ENCODE results near the gene GPC6. TPM values are rescaled to one million over a fixed set of nuclear protein-coding genes. Genes with fewer than 3 reads are reported as not detected.

The GPC6 gene
- total and polyA plus RNA-seq, 2 donors (not counting 3 experiments of a cell fraction or from before 2014, with no cell fraction given) = 0.01 TPM; not detected in 1

- Histone ChIP-seq H3K36me3 (ENCODE audit: control insufficient read depth in 2 of 2, extremely low read depth in 1 of 2, insufficient read depth in 2 of 2, low read length in 2 of 2) (no peaks in the 10 kb centered on the region), H3K9me1 (replicated peaks; ENCODE audit: control insufficient read depth, extremely low read depth, insufficient read depth, low read length) (no peaks in the 10 kb centered on the region), H3K27ac (ENCODE audit: insufficient read depth, low read depth, low read length) (no peak overlapping the region), H3K79me2 (ENCODE audit: control insufficient read depth, insufficient read depth, low read length) (no peaks in the 10 kb centered on the region), H3K4me2 (ENCODE audit: insufficient read depth, low read length) (no peak overlapping the region), H4K20me1 (replicated peaks; ENCODE audit: control insufficient read depth, extremely low read depth, insufficient read depth, low read length) (no peaks in the 10 kb centered on the region), H3K4me3 (replicated peaks in 1 of 3; ENCODE audit: insufficient read depth in 1 of 3, low read depth in 1 of 3, low read length in 3 of 3) (no peak overlapping the region), H3K9me3 (replicated peaks; ENCODE audit: control insufficient read depth, insufficient read depth, low read length) (no peaks in the 10 kb centered on the region), H3K4me1 (ENCODE audit: control insufficient read depth, extremely low read depth, insufficient read depth, low read length) (no peaks in the 10 kb centered on the region), H2AFZ (ENCODE audit: low read depth, low read length) (no peak overlapping the region), H3K27me3 (ENCODE audit: control insufficient read depth in 2 of 2, insufficient read depth in 2 of 2, low read length in 2 of 2) (no peaks in the 10 kb centered on the region), H3K9ac (replicated peaks; ENCODE audit: extremely low read depth, insufficient read depth, low read length) (no peak overlapping the region)
- POLR2A ChIA-PET = no interaction called here
- intact Hi-C loops (cut with micrococcal nuclease) (no loop called here), dilution Hi-C loops (cut with MboI; ENCODE audit: extremely low pct_ligation_motif_present, low sequenced_read_pairs) (no loop called here)
- BruUV-seq (replicated peaks) = no TSS peak
- CTCF ChIA-PET = no interaction called here
- TF ChIP-seq POLR2AphosphoS5 (IDR thresholded peaks at IDR 0.05; ENCODE audit: insufficient read depth, low read depth, low read length) (no peak), POLR2A (IDR thresholded peaks at IDR 0.05; ENCODE audit: low read depth, low read length) (no peak), GATA2 (IDR thresholded peaks at IDR 0.05; ENCODE audit: insufficient read depth, insufficient read length, low read depth, low read length) (no peak), MYC (IDR thresholded peaks at IDR 0.05; ENCODE audit: low read depth, low read length) (no peak), FOS (IDR thresholded peaks at IDR 0.05; ENCODE audit: borderline replicate concordance, insufficient read depth, low read length) (no peak), EZH2 (IDR thresholded peaks at IDR 0.05; ENCODE audit: borderline replicate concordance, low read depth, low read length, severe bottlenecking) (no peak), JUN (IDR thresholded peaks at IDR 0.05; ENCODE audit: borderline replicate concordance, insufficient read depth, insufficient read length, low read depth) (no peak)
- TF ChIP-seq, protein P1, sequence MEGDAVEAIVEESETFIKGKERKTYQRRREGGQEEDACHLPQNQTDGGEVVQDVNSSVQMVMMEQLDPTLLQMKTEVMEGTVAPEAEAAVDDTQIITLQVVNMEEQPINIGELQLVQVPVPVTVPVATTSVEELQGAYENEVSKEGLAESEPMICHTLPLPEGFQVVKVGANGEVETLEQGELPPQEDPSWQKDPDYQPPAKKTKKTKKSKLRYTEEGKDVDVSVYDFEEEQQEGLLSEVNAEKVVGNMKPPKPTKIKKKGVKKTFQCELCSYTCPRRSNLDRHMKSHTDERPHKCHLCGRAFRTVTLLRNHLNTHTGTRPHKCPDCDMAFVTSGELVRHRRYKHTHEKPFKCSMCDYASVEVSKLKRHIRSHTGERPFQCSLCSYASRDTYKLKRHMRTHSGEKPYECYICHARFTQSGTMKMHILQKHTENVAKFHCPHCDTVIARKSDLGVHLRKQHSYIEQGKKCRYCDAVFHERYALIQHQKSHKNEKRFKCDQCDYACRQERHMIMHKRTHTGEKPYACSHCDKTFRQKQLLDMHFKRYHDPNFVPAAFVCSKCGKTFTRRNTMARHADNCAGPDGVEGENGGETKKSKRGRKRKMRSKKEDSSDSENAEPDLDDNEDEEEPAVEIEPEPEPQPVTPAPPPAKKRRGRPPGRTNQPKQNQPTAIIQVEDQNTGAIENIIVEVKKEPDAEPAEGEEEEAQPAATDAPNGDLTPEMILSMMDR (IDR thresholded peaks at IDR 0.05; ENCODE audit: extremely low read depth in 1 of 2, insufficient read depth in 1 of 2, low read depth in 1 of 2, low read length in 2 of 2) = no peak
- TF ChIP-seq, protein P2, sequence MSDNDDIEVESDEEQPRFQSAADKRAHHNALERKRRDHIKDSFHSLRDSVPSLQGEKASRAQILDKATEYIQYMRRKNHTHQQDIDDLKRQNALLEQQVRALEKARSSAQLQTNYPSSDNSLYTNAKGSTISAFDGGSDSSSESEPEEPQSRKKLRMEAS (IDR thresholded peaks at IDR 0.05; ENCODE audit: insufficient read depth, insufficient read length) = no peak
- FAIRE-seq (no peak), DNase-seq (ENCODE audit: low read depth, low spot score) (no peak)
Observed at GRCh38 chr13:93876236-93876635, 649.6 kb downstream of the GPC6 start.

Data from endothelial cell of umbilical vein (primary cell).